Gastrocnemius medialis (tissue), 4 donors: Measurements from ENCODE around the gene RERE. TPM values are rescaled to one million over a fixed set of nuclear protein-coding genes. Genes with fewer than 3 reads are reported as not detected.

Source experiments
- ATAC-seq, 2 donors: fragments of 150-250 bp; one replicate each; pipeline ENCODE4 v1.9.1; 2016
- DNase-seq, 2 donors: peaks; one replicate each; pipeline ENCODE4 v3.0.0-alpha.2; 2019
- H3K27ac ChIP-seq, 4 donors: fragments of 200-600 bp; sonication (generic); 1 replicate in 1 of 4; 2 replicates in 3 of 4; pipeline ENCODE4 v1.5.1; 2016 to 2018; ENCODE audit warnings: mild to moderate bottlenecking in 2 of 4, moderate library complexity in 1 of 4
- H3K27me3 ChIP-seq, 3 donors: fragments of 200-600 bp; sonication (generic) in 2 of 3; 1 replicate in 1 of 3; 2 replicates in 2 of 3; pipeline versions ENCODE4 v1.5.1 to v1.6.0; 2016 to 2019; ENCODE audit warnings: mild to moderate bottlenecking in 1 of 3, moderate library complexity in 1 of 3
- H3K36me3 ChIP-seq, 2 donors: fragments of 200-600 bp; sonication (generic) in 1 of 2; one replicate each; pipeline ENCODE4 v1.5.1; 2017 to 2018
- H3K4me1 ChIP-seq, 2 donors: fragments of 200-600 bp; sonication (generic) in 1 of 2; one replicate each; pipeline ENCODE4 v1.5.1; 2016 to 2017; ENCODE audit warnings: mild to moderate bottlenecking in 2 of 2
- H3K4me3 ChIP-seq, 4 donors: fragments of 200-600 bp; sonication (generic) in 3 of 4; 1 replicate in 1 of 4; 2 replicates in 3 of 4; pipeline ENCODE4 v1.5.1; 2016 to 2019; ENCODE audit warnings: mild to moderate bottlenecking in 2 of 4
- H3K9me3 ChIP-seq, 3 donors: fragments of 200-600 bp; sonication (generic) in 2 of 3; 1 replicate in 1 of 3; 2 replicates in 2 of 3; pipeline ENCODE4 v1.5.1; 2016 to 2019
- CTCF ChIP-seq, 5 experiments: fragments of 450-650 bp in 3 of 5; fragments of 200-600 bp in 2 of 5; sonication (generic) in 2 of 5; IDR thresholded peaks in 4 of 5; conservative IDR thresholded peaks in 1 of 5; 1 replicate in 4 of 5; 2 replicates in 1 of 5; pipeline ENCODE4 v1.5.1; 2016 to 2019; ENCODE audit warnings: antibody characterized with exemption in 5 of 5, mild to moderate bottlenecking in 3 of 5, moderate library complexity in 3 of 5
- POLR2A ChIP-seq, 2 donors: fragments of 450-650 bp; IDR thresholded peaks; one replicate each; pipeline ENCODE4 v1.6.1; 2017; ENCODE audit warnings: antibody characterized with exemption in 2 of 2, mild to moderate bottlenecking in 2 of 2, moderate library complexity in 2 of 2
- in situ Hi-C, 4 donors: fragments of 200-750 bp; cut with MboI; loops; one replicate each; pipeline versions ENCODE4 v1.15.0 to v1.8.0; 2017; ENCODE audit warnings: low sequenced_read_pairs in 4 of 4
- intact Hi-C: fragments of 100-400 bp; cut with DNase I; formaldehyde crosslinking; loops from one replicate; pipeline ENCODE4 v1.15.1; 2023; ENCODE audit warnings: low total_unique reads
- total RNA-seq, 4 donors: library from RNA; depleted of rRNA; stranded (reverse); fragments of >200 nt; gene quantifications; one replicate each; pipeline versions ENCODE4 v1.1.0 to v1.2.3, GENCODE V29; 2016

Gene RERE
- total RNA-seq, 4 donors from 2014 or later, result 60.8 to 106 (median 102) TPM

GRCh38 chr1:8355439-8356255 lies 461.8 kb downstream of the RERE start:
- no peaks in the 10 kb centered on the region for H3K27me3 ChIP-seq
- H3K9me3 ChIP-seq, result no peaks in the 10 kb centered on the region
- TF ChIP-seq POLR2A (IDR thresholded peaks at IDR 0.05), result no peak
- TF ChIP-seq CTCF (IDR thresholded peaks at IDR 0.05 in 4 of 5, conservative IDR thresholded peaks at IDR 0.05 in 1 of 5), result no peak
- H3K27ac ChIP-seq, result peak overlapping the region; percentile 44 to 95 (median 60)
- peaks cover 7 to 80% of the 10 kb centered on the region in 2 donors for H3K36me3 ChIP-seq
- intact Hi-C loops, result no loop called here
- in situ Hi-C loops, result no loop called here
- no peak overlapping the region for H3K4me3 ChIP-seq
- DNase-seq, result peak in 1 of 2 donors; percentile 73
- peaks cover 32 to 40% of the 10 kb centered on the region in 2 donors for H3K4me1 ChIP-seq
- ATAC-seq, result peak in 1 of 2 donors; percentile 25

- Histone ChIP-seq H3K36me3 (peaks cover 7 to 64% of the 10 kb centered on the region in 2 donors), H3K27me3 (no peaks in the 10 kb centered on the region), H3K4me3 (no peak overlapping the region), H3K9me3 (no peaks in the 10 kb centered on the region), H3K27ac (peak overlapping the region; percentile 64 to 95 (median 74)), H3K4me1 (peaks cover 40 to 48% of the 10 kb centered on the region in 2 donors)
- in situ Hi-C loops, result no loop called here
- DNase-seq, result no peak
- no peak for ATAC-seq
- no peak for TF ChIP-seq POLR2A (IDR thresholded peaks at IDR 0.05)
- TF ChIP-seq CTCF (IDR thresholded peaks at IDR 0.05 in 4 of 5, conservative IDR thresholded peaks at IDR 0.05 in 1 of 5), result no peak
- intact Hi-C loops, result no loop called here
Observed at GRCh38 chr1:8354038-8354437, 463.4 kb downstream of the RERE start.

- H3K27me3 ChIP-seq, result no peaks in the 10 kb centered on the region
- peak overlapping the region; percentile 64 to 95 (median 74) for H3K27ac ChIP-seq
- no peak overlapping the region for H3K4me3 ChIP-seq
- H3K4me1 ChIP-seq, result peaks cover 40 to 54% of the 10 kb centered on the region in 2 donors
- DNase-seq (no peak), ATAC-seq (no peak)
- H3K36me3 ChIP-seq, result peaks cover 5 to 55% of the 10 kb centered on the region in 2 donors
- no peaks in the 10 kb centered on the region for H3K9me3 ChIP-seq
- intact Hi-C loops, result no loop called here
- TF ChIP-seq POLR2A (IDR thresholded peaks at IDR 0.05) (peak in 1 of 2 donors; percentile 7), CTCF (IDR thresholded peaks at IDR 0.05 in 4 of 5, conservative IDR thresholded peaks at IDR 0.05 in 1 of 5) (peak in 2 of 5 experiments; percentile 8 to 16)
- in situ Hi-C loops, result no loop called here
Observed at GRCh38 chr1:8352886-8353785, 464.3 kb downstream of the RERE start.

GRCh38 chr1:8352471-8352845 lies 465.0 kb downstream of the RERE start:
- no peak for TF ChIP-seq CTCF (IDR thresholded peaks at IDR 0.05 in 4 of 5, conservative IDR thresholded peaks at IDR 0.05 in 1 of 5)
- TF ChIP-seq POLR2A (IDR thresholded peaks at IDR 0.05), result no peak
- H3K4me3 ChIP-seq, result no peak overlapping the region
- ATAC-seq, result no peak
- intact Hi-C loops, result no loop called here
- H3K27me3 ChIP-seq, result no peaks in the 10 kb centered on the region
- H3K27ac ChIP-seq, result peak overlapping the region; percentile 64 to 95 (median 74)
- H3K36me3 ChIP-seq, result peaks cover 0 to 48% of the 10 kb centered on the region in 2 donors
- peaks cover 40 to 47% of the 10 kb centered on the region in 2 donors for H3K4me1 ChIP-seq
- DNase-seq, result no peak
- in situ Hi-C loops, result no loop called here
- H3K9me3 ChIP-seq, result no peaks in the 10 kb centered on the region
